HEK293T (cell line): Measurements from ENCODE around the gene AAK1.

Source experiments
- FOXA1 ChIP-seq: fragments of 450-650 bp; IDR thresholded peaks from 2 replicates; pipeline ENCODE4 v1.6.1; 2016; ENCODE audit warnings: mild to moderate bottlenecking
- FOXK2 ChIP-seq: fragments of 450-650 bp; IDR thresholded peaks from 2 replicates; pipeline ENCODE4 v1.6.1; 2016; ENCODE audit warnings: mild to moderate bottlenecking
- ZNF384 ChIP-seq: fragments of 450-650 bp; IDR thresholded peaks from 2 replicates; pipeline ENCODE4 v1.6.1; 2016

GRCh38 chr2:69456950-69457445 lies 186.5 kb downstream of the AAK1 start:
- TF ChIP-seq FOXA1 (no peak), ZNF384 (no peak), FOXK2 (no peak)
